Heart left ventricle (tissue), 16 donors: ENCODE results near the gene RARRES1. TPM values are rescaled to one million over a fixed set of nuclear protein-coding genes. Genes with fewer than 3 reads are reported as not detected.

ENCODE experiments used
- ATAC-seq, 4 donors: fragments of 200-7000 bp; cut with Tn5 transposase; one replicate each; pipeline ENCODE4 v1.9.1; 2020 to 2022; ENCODE audit warnings: moderate library complexity in 4 of 4, mild to moderate bottlenecking in 3 of 4, moderate number of reproducible peaks in 1 of 4
- DNase-seq, 5 donors: peaks; one replicate each; pipeline ENCODE4 v3.0.0-alpha.2; 2020
- H3K27ac ChIP-seq, 12 donors: fragments of 200-600 bp; sonication (generic) in 4 of 12; one replicate each; pipeline versions ENCODE4 v1.5.0 to v1.8.0; 2016 to 2022; ENCODE audit warnings: mild to moderate bottlenecking in 2 of 12
- H3K27me3 ChIP-seq, 9 donors: fragments of 200-600 bp; sonication (generic) in 2 of 9; one replicate each; pipeline versions ENCODE4 v1.5.1 to v1.8.0; 2016 to 2022; ENCODE audit warnings: mild to moderate bottlenecking in 3 of 9
- H3K36me3 ChIP-seq, 9 donors: fragments of 200-600 bp; sonication (generic) in 2 of 9; one replicate each; pipeline versions ENCODE4 v1.5.0 to v1.8.0; 2018 to 2022; ENCODE audit warnings: mild to moderate bottlenecking in 2 of 9
- H3K4me1 ChIP-seq, 12 donors: fragments of 200-600 bp; sonication (generic) in 4 of 12; one replicate each; pipeline versions ENCODE4 v1.5.0 to v1.8.0; 2016 to 2022; ENCODE audit warnings: mild to moderate bottlenecking in 3 of 12
- H3K4me3 ChIP-seq, 12 donors: fragments of 200-600 bp; sonication (generic) in 4 of 12; one replicate each; pipeline versions ENCODE4 v1.5.0 to v1.8.0; 2017 to 2022; ENCODE audit warnings: mild to moderate bottlenecking in 9 of 12, moderate library complexity in 4 of 12
- H3K9me3 ChIP-seq, 12 donors: fragments of 200-600 bp; sonication (generic) in 4 of 12; one replicate each; pipeline versions ENCODE4 v1.5.0 to v1.8.0; 2016 to 2022; ENCODE audit warnings: mild to moderate bottlenecking in 1 of 12
- CTCF ChIP-seq, 12 donors: fragments of 200-600 bp; sonication (generic) in 4 of 12; IDR thresholded peaks; one replicate each; pipeline versions ENCODE4 v1.5.0 to v1.8.0; 2018 to 2022; ENCODE audit warnings: antibody characterized with exemption in 12 of 12, mild to moderate bottlenecking in 5 of 12
- POLR2A ChIP-seq, 2 donors: fragments of 450-650 bp; IDR thresholded peaks; one replicate each; pipeline ENCODE4 v1.6.1; 2017; ENCODE audit warnings: antibody characterized with exemption in 2 of 2, mild to moderate bottlenecking in 2 of 2, moderate library complexity in 2 of 2
- WGBS, 4 donors: extraction: QIAGEN DNeasy Blood & Tissue Kit in 2 of 4; methylation state at CpG; one replicate each; pipeline versions ENCODE4 v1.1.5 to v1.1.7; 2013 to 2018; 5-methylcytosine and 5-hydroxymethylcytosine counted together
- intact Hi-C, 10 donors: fragments of 100-400 bp; cut with DNase I; formaldehyde crosslinking; loops; one replicate each; pipeline versions ENCODE4 v1.11.1 to v1.14.2; 2022
- polyA plus RNA-seq, 2 donors: library from polyadenylated mRNA; stranded (reverse); fragments of 200-250 nt; gene quantifications; one replicate each; pipeline ENCODE4 v1.2.3, GENCODE V29; 2013
- total RNA-seq, 9 donors: library from RNA; depleted of rRNA in 2 of 9; stranded (reverse); fragments of >200 nt in 2 of 9; fragmentation: NEBNext Ultra II Directional in 3 of 9; extraction: Animal tissue kit (Norgen Biotek cat#: 25700) in 3 of 9; gene quantifications; one replicate each; pipeline versions ENCODE4 v1.1.0 to v1.2.4, GENCODE V29; 2016 to 2023
- donor health status: ischemic (EF 13 %, LVEDD 7.1; RV severe dilation, severe dysfunction).
- donor health status: healthy with polysubstance abuse.
- donor health status: DM: no; HTN: yes; CAD: no.
- donor health status: DM: no; HTN: no; CAD: no.
- donor health status: ischemic (EF 25% LVEDD 6.9; RV normal size, moderate dysfunction).
- donor health status: ischemic (EF 25% LVEDD 5.7; RV mildly dilated, moderate dysfunction).
- donor health status: healthy.
- donor health status: DM: yes; HTN: yes; CAD: no.
- donor health status: ischemic (EF 35%, LVEDD 5.7; RV mildly dilated, moderate dysfunction).
- donor health status: nonischemic (EF 11% LVEDD 7.7; RV severe dilation, severe dysfunction).
- donor health status: DM: yes; HTN: yes; CAD: no.
- donor health status: PGD.
- donor health status: ischemic (EF 29% LVEDD 5.4; RV normal size, mild dysfunction).
- donor health status: nonischemic (EF 23%, LVEDD 6.1; RV moderate dilation, normal function).

Gene RARRES1
- total and polyA plus RNA-seq, 11 donors: 0.63 to 69.4 (median 3.6) TPM

DNA sequence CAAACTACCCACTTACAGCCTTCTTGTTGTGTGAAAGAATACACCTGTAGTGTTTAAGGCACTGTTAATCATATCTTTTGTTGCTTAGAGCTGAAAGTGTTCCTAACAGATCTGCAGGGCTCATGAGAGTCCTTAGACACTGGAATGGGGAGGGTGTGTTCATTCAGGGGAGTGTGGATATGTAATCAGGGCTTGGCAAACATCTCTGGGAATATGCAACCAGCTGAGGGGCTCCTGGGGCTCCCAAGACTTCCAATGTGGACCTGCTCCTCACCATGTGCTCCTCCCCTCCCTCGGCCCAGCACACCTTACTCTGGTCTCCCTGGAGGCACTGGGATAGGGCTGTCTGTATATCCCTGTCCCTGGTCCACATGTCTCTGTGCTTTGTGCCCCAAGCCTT, 39.3 kb upstream of the RARRES1 start:
- no peaks in the 10 kb centered on the region for H3K9me3 ChIP-seq
- WGBS, 4 donors: 82 to 97% (median 91%) methylated on average over 1 of the region's 1 CpG
- ATAC-seq: no peak
- peaks cover 0 to 56% (median 29%) of the 10 kb centered on the region in 12 donors for H3K4me1 ChIP-seq
- H3K4me3 ChIP-seq: no peak overlapping the region
- no peak for TF ChIP-seq POLR2A (IDR thresholded peaks at IDR 0.05)
- no peak for TF ChIP-seq CTCF (IDR thresholded peaks at IDR 0.05)
- no peak for DNase-seq
- intact Hi-C loops: loop anchor here in 3 of 10 donors (5.0 kb wide), 2 partner anchors 39 to 44 kb away; partner anchors contain the start of gene RARRES1 (in 1 of the 3)
- H3K27ac ChIP-seq: peak overlapping the region in 1 of 12 donors; percentile 21
- no peaks in the 10 kb centered on the region for H3K36me3 ChIP-seq
- H3K27me3 ChIP-seq: no peaks in the 10 kb centered on the region

DNA sequence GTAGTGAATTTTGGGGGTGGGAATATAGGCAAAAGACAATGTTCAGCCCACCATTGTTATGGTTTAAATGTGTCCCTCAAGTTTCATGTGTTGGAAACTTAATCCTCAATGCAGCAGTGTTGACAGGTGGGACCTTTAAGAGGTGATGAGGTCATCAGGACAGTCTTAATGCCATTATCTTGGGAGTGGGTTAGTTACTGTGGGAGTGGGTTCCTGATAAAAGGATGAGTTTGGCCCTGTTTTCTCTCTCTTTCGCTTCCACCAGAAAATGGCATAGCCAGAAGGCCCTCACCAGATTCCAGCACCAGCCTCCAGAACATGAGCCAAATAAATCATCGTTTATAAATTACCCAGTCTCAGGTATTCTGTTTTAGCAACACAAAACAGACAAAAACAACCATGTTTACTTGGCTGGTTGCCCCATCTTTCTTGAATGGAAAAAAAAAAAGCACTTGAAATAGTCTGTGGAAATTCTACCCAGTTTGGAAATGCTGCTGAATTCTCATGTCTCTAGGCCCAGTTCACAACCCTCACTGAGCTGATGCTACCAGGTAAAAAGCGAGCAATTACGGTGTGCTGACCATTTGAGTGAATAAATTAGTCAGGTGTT, 38.6 kb upstream of the RARRES1 start:
- peaks cover 0 to 54% (median 30%) of the 10 kb centered on the region in 12 donors for H3K4me1 ChIP-seq
- DNase-seq: no peak
- no peaks in the 10 kb centered on the region for H3K36me3 ChIP-seq
- intact Hi-C loops: loop anchor here in 3 of 10 donors (5.0 kb wide), 2 partner anchors 39 to 44 kb away; partner anchors contain the start of gene RARRES1 (in 1 of the 3)
- WGBS, 4 donors: 84 to 93% (median 89%) methylated on average over 4 of the region's 4 CpGs
- no peaks in the 10 kb centered on the region for H3K9me3 ChIP-seq
- TF ChIP-seq CTCF (IDR thresholded peaks at IDR 0.05): no peak
- no peak for TF ChIP-seq POLR2A (IDR thresholded peaks at IDR 0.05)
- H3K27me3 ChIP-seq: no peaks in the 10 kb centered on the region
- no peak for ATAC-seq
- peak overlapping the region in 3 of 12 donors; percentile 69 to 77 (median 73) for H3K27ac ChIP-seq
- no peak overlapping the region for H3K4me3 ChIP-seq

GRCh38 chr3:158769952-158770740, 37.9 kb upstream of the RARRES1 start:
- 90 to 94% (median 92%) methylated on average over 10 of the region's 10 CpGs for WGBS, 4 donors
- Histone ChIP-seq H3K4me3 (no peak overlapping the region), H3K9me3 (no peaks in the 10 kb centered on the region), H3K36me3 (no peaks in the 10 kb centered on the region), H3K27ac (peak overlapping the region in 10 of 12 donors; percentile 4 to 81 (median 64)), H3K27me3 (no peaks in the 10 kb centered on the region), H3K4me1 (peaks cover 0 to 52% (median 32%) of the 10 kb centered on the region in 12 donors)
- ATAC-seq (no peak), DNase-seq (no peak)
- TF ChIP-seq CTCF (IDR thresholded peaks at IDR 0.05): no peak
- intact Hi-C loops: loop anchor here in 5 of 10 donors (5.0 kb wide), 2 partner anchors 38 to 43 kb away; partner anchors contain the start of gene RARRES1 (in 2 of the 5)

- Histone ChIP-seq H3K36me3 (no peaks in the 10 kb centered on the region), H3K9me3 (no peaks in the 10 kb centered on the region), H3K4me3 (no peak overlapping the region), H3K27ac (peak overlapping the region in 10 of 12 donors; percentile 4 to 81 (median 64)), H3K27me3 (no peaks in the 10 kb centered on the region), H3K4me1 (peaks cover 0 to 52% (median 32%) of the 10 kb centered on the region in 12 donors)
- 29 to 56% (median 39%) methylated on average over 4 of the region's 4 CpGs for WGBS, 4 donors
- ATAC-seq: no peak
- intact Hi-C loops: loop anchor here in 2 of 10 donors (5.0 kb wide), 2 partner anchors 37 to 42 kb away; partner anchors contain the start of gene RARRES1 (in 1 of the 2)
- no peak for TF ChIP-seq POLR2A (IDR thresholded peaks at IDR 0.05)
- TF ChIP-seq CTCF (IDR thresholded peaks at IDR 0.05): no peak
- no peak for DNase-seq
Measured at GRCh38 chr3:158769549-158769948, 37.3 kb upstream of the RARRES1 start.
